Measurements from ENCODE around the gene POFUT1.

DNA sequence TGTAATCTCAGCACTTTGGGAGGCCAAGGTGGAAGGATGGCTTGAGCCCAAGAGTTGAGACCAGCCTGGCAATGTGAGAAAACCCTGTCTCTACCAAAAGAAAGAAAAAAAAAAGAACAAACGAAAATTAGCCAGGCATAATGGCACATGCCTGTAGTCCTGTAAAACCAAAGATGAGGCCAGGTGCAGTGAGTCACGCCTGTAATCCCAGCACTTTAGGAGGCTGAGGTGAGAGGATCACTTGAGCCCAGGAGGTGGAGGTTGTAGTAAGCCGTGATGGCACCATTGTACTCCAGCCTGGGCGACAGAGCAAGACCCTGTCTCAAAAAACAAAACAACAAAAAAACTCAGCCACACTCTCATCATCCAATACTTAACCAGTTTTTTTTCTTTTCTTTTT lies 37.3 kb downstream of the POFUT1 start:
- TF ChIP-seq EZH2 (IDR thresholded peaks at IDR 0.05; ENCODE audit: low read depth, unreplicated experiment) (no peak), POLR2AphosphoS5 (IDR thresholded peaks at IDR 0.05; ENCODE audit: low read depth) (no peak), CREB1 (CRISPR knock-in tag; IDR thresholded peaks at IDR 0.05; ENCODE audit: low read depth) (no peak), JUNB (IDR thresholded peaks at IDR 0.05; ENCODE audit: unreplicated experiment) (no peak), EZH2phosphoT487 (IDR thresholded peaks at IDR 0.05; ENCODE audit: unreplicated experiment) (no peak), ZNF114 (CRISPR knock-in tag; IDR thresholded peaks at IDR 0.05) (no peak), ZNF331 (CRISPR knock-in tag; IDR thresholded peaks at IDR 0.05; ENCODE audit: low read depth) (no peak)
- TF ChIP-seq, protein P1, sequence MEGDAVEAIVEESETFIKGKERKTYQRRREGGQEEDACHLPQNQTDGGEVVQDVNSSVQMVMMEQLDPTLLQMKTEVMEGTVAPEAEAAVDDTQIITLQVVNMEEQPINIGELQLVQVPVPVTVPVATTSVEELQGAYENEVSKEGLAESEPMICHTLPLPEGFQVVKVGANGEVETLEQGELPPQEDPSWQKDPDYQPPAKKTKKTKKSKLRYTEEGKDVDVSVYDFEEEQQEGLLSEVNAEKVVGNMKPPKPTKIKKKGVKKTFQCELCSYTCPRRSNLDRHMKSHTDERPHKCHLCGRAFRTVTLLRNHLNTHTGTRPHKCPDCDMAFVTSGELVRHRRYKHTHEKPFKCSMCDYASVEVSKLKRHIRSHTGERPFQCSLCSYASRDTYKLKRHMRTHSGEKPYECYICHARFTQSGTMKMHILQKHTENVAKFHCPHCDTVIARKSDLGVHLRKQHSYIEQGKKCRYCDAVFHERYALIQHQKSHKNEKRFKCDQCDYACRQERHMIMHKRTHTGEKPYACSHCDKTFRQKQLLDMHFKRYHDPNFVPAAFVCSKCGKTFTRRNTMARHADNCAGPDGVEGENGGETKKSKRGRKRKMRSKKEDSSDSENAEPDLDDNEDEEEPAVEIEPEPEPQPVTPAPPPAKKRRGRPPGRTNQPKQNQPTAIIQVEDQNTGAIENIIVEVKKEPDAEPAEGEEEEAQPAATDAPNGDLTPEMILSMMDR (conservative IDR thresholded peaks at IDR 0.05; ENCODE audit: low read depth in 2 of 2), result no peak
- TF ChIP-seq, protein P2, sequence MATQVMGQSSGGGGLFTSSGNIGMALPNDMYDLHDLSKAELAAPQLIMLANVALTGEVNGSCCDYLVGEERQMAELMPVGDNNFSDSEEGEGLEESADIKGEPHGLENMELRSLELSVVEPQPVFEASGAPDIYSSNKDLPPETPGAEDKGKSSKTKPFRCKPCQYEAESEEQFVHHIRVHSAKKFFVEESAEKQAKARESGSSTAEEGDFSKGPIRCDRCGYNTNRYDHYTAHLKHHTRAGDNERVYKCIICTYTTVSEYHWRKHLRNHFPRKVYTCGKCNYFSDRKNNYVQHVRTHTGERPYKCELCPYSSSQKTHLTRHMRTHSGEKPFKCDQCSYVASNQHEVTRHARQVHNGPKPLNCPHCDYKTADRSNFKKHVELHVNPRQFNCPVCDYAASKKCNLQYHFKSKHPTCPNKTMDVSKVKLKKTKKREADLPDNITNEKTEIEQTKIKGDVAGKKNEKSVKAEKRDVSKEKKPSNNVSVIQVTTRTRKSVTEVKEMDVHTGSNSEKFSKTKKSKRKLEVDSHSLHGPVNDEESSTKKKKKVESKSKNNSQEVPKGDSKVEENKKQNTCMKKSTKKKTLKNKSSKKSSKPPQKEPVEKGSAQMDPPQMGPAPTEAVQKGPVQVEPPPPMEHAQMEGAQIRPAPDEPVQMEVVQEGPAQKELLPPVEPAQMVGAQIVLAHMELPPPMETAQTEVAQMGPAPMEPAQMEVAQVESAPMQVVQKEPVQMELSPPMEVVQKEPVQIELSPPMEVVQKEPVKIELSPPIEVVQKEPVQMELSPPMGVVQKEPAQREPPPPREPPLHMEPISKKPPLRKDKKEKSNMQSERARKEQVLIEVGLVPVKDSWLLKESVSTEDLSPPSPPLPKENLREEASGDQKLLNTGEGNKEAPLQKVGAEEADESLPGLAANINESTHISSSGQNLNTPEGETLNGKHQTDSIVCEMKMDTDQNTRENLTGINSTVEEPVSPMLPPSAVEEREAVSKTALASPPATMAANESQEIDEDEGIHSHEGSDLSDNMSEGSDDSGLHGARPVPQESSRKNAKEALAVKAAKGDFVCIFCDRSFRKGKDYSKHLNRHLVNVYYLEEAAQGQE (IDR thresholded peaks at IDR 0.05; ENCODE audit: unreplicated experiment), result no peak
- TF ChIP-seq, protein P3, sequence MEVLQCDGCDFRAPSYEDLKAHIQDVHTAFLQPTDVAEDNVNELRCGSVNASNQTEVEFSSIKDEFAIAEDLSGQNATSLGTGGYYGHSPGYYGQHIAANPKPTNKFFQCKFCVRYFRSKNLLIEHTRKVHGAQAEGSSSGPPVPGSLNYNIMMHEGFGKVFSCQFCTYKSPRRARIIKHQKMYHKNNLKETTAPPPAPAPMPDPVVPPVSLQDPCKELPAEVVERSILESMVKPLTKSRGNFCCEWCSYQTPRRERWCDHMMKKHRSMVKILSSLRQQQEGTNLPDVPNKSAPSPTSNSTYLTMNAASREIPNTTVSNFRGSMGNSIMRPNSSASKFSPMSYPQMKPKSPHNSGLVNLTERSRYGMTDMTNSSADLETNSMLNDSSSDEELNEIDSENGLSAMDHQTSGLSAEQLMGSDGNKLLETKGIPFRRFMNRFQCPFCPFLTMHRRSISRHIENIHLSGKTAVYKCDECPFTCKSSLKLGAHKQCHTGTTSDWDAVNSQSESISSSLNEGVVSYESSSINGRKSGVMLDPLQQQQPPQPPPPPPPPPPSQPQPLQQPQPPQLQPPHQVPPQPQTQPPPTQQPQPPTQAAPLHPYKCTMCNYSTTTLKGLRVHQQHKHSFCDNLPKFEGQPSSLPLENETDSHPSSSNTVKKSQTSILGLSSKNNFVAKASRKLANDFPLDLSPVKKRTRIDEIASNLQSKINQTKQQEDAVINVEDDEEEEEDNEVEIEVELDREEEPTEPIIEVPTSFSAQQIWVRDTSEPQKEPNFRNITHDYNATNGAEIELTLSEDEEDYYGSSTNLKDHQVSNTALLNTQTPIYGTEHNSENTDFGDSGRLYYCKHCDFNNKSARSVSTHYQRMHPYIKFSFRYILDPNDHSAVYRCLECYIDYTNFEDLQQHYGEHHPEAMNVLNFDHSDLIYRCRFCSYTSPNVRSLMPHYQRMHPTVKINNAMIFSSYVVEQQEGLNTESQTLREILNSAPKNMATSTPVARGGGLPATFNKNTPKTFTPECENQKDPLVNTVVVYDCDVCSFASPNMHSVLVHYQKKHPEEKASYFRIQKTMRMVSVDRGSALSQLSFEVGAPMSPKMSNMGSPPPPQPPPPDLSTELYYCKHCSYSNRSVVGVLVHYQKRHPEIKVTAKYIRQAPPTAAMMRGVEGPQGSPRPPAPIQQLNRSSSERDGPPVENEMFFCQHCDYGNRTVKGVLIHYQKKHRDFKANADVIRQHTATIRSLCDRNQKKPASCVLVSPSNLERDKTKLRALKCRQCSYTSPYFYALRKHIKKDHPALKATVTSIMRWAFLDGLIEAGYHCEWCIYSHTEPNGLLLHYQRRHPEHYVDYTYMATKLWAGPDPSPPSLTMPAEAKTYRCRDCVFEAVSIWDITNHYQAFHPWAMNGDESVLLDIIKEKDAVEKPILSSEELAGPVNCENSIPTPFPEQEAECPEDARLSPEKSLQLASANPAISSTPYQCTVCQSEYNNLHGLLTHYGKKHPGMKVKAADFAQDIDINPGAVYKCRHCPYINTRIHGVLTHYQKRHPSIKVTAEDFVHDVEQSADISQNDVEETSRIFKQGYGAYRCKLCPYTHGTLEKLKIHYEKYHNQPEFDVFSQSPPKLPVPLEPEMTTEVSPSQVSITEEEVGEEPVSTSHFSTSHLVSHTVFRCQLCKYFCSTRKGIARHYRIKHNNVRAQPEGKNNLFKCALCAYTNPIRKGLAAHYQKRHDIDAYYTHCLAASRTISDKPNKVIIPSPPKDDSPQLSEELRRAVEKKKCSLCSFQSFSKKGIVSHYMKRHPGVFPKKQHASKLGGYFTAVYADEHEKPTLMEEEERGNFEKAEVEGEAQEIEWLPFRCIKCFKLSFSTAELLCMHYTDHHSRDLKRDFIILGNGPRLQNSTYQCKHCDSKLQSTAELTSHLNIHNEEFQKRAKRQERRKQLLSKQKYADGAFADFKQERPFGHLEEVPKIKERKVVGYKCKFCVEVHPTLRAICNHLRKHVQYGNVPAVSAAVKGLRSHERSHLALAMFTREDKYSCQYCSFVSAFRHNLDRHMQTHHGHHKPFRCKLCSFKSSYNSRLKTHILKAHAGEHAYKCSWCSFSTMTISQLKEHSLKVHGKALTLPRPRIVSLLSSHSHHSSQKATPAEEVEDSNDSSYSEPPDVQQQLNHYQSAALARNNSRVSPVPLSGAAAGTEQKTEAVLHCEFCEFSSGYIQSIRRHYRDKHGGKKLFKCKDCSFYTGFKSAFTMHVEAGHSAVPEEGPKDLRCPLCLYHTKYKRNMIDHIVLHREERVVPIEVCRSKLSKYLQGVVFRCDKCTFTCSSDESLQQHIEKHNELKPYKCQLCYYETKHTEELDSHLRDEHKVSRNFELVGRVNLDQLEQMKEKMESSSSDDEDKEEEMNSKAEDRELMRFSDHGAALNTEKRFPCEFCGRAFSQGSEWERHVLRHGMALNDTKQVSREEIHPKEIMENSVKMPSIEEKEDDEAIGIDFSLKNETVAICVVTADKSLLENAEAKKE (CRISPR knock-in tag; IDR thresholded peaks at IDR 0.05), result no peak
- TF ChIP-seq, protein P4, sequence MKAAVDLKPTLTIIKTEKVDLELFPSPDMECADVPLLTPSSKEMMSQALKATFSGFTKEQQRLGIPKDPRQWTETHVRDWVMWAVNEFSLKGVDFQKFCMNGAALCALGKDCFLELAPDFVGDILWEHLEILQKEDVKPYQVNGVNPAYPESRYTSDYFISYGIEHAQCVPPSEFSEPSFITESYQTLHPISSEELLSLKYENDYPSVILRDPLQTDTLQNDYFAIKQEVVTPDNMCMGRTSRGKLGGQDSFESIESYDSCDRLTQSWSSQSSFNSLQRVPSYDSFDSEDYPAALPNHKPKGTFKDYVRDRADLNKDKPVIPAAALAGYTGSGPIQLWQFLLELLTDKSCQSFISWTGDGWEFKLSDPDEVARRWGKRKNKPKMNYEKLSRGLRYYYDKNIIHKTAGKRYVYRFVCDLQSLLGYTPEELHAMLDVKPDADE (IDR thresholded peaks at IDR 0.05), result no peak

All from GM23338 (cell line).